HG02981 (cell line): ENCODE results near the gene KLC4.
"Not testable (repeated sequence)": the region's sequence is repeated elsewhere in the genome, so short reads cannot be mapped to it uniquely, and the experiment has no call there.

Experiments used
- ATAC-seq: cut with Tn5 transposase; IDR thresholded peaks from one replicate; pipeline ENCODE4 v1.9.1; 2021; ENCODE audit warnings: mild to moderate bottlenecking, moderate library complexity; ENCODE audit not compliant: unreplicated experiment

KLC4 gene

GRCh38 chr6:43090559-43090956 is 31.1 kb downstream of the KLC4 start:
- no peak for ATAC-seq

GRCh38 chr6:43091020-43091419 is 31.6 kb downstream of the KLC4 start:
- no peak for ATAC-seq

DNA sequence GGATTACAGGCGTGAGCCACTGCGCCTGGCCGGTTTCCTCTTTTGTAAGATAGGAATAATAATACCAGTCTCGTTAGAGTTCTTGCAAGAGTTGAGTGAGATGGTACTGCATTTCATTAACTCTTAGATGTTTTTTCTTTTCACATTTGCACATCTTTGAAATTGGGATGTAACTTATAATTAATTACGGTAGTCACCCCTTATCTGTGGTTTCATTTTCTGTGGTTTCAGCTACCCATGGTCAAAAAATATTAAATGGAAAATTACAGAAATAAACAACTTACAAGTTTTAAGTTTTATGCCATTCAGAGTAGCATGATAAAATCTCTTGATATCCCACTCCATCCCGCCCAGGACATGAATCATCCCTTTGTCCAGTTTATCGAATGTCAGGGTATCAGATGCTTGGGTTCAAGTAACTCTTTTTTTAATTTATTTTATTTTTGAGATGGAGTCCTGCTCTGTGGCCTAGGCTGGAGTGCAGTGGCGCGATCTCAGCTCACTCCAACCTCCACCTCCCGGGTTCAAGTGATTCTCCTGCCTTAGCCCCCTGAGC is 32.1 kb downstream of the KLC4 start:
- no peak for ATAC-seq

DNA sequence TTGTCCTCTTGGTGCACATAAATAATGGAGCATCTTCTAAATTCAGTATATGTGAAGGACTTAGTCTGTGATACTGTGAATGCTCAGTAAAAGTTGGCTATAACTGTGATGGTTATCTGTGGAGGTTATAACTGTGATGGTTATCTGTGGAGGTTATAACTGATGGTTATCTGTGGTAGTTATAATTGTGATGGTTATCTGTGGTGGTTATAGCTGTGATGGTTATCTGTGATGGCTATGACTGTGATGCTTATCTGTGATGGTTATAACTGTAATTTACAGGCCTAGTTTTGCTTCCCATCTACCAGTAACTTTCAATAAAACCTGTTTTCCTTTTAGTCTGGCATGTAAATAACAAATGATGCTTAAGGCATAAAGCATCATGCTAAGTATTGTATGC is 33.2 kb downstream of the KLC4 start:
- no peak for ATAC-seq

DNA sequence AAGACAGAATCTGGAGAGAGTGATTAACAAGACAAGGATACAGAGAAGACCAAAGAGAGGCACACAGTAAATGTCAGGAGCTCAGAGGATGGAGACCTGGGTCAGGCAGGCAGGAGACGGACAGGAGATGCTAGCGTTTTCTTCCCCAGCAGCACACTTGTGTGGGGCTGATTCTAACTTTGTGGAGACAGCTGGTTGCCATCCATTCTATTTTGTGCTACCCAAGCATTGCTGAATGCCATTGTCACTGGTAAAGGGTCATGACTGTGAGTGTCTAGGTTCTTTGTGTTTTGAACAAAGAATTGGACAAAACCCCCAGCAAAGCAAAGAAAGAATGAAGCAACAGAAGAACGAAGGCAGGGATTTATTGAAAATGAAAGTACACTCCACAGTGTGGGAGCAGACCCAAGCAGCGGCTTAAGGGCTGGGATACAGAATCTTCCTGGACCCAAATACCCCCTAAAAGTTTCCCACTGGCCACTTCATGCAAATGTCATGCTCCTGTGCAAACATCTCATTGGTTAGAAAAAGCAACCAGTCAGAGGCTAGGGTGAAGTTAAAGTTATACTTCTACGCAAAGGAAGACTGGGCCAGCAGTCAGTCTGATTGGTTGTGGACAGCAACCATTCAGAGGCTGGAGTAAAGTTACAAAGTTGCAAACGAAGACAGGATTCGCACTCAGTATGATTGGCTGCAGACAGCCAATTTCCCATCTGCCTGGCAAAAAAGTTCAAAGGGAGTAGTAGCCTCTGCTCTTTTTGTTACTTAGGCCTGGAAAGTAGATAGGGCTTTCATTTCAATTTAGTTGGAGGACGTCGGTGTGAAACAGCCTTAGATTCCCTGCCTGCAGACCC is 34.2 kb downstream of the KLC4 start:
- ATAC-seq: no peak

GRCh38 chr6:43095939-43096338 is 36.5 kb downstream of the KLC4 start:
- ATAC-seq: no peak

DNA sequence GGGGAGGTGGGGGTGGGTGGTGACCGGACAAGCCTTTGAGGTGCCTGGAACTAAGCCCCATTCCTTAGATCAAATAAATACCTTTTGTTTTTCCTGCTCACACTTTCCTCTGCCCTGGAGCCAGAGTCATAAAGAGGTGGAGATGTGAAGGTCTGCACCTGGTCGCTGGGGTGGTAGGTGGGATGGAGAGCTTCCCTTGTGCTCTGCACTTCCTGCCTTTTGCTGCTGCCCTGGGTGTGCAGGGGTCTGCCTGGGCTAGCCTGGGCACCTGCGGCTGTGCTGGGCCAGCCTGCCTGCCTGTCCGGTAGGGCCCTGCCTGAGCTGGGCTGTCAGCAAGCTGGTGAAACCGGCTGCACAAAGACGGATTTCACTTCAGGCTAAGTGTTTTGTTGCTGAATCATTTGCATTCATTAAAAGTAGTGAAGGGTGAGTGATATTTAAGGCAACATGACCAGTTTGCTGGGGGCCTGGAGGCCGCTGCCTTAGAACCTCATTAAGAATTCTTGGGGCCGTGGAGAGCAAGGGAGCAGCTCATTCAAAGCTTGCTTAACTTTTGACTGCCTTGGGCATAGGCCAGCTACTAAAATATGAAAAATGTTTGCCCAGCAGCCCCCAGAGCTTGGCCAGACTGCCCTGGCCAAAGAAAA is 37.1 kb downstream of the KLC4 start:
- ATAC-seq: no peak

GRCh38 chr6:43097098-43097489 is 37.7 kb downstream of the KLC4 start:
- no peak for ATAC-seq

DNA sequence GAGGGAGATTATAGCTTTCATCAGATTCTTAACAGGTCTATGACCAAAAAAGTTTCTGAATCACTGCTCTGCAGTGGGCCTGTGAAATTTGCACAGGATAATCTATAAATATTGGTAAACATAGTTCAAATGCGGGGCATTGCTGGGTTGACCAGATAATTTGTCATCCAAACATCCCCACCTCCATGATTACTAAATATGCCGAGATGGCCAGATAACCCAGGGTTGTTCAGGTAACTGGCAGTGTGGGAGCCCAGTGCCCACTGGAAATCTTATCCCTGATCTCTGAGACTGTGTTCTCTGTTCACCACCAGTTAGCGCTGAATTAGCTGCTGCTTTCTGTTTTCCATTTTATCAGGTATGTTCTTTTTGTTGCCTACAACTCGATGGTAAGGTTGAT is 38.1 kb downstream of the KLC4 start:
- no peak for ATAC-seq

- ATAC-seq: no peak
Measured at GRCh38 chr6:43101497-43101896, 42.1 kb downstream of the KLC4 start.

DNA sequence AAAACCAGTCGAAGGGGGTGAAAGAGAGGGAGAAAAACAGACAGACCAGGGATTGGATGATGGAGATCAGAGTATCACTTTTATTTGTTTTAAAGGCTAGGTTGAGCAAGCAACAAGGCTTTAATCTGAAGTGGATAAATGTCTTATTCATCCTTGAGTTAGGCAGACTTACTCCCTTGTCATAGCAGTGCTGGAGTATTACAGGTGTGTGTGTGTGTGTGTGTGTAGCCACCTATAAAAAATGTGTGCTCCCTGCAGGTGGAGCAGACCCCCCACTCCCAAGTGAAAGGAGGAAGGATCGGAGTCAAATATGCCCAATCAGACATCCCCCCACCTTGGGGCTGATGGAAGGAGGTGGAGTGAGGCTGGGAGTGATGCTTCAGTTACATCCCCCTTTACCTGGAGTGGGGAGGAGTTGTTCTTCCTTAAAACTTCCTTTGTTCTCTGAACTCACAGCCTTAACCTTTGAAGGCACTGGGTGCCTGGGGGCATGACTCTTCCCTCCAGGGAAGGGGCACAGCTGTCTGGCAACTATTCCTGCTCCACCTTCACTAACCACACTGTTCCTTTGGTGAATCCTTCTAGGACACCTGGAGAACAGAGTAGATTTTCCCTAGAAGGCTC is 43.9 kb downstream of the KLC4 start:
- no peak for ATAC-seq

DNA sequence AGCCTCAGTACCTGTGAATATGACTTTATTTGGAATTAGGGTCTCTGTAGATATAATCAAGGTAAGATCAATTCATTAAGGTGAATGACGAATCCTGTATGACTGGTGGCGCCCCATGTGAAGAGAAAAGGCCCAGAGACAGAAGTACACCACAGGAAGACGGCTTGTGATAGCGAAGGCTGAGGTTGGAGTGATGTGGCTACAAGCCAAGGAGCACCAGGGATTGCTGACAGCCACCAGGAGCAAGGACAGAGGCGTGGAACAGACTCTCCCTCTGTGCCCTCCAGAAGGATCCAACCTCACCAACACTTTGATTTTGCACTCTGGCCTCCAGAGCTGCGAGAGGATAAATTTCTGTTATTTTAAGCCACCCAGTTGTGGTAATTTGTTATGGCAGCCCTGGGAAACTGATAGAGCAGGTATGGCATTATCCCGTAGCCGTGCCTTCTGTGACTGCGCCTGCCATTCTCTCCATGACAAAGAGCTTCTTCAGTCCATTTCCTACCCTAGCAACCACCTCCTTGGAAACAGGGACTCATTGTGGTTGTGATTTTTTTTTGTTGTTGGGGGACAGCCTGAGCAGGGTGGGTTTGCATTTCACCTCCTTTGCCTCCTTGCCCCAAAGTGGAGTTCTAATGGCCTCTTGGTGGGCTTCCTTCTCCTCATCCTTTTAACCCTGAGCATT is 46.2 kb downstream of the KLC4 start:
- ATAC-seq: no peak

- ATAC-seq: no peak
Measured at GRCh38 chr6:43107344-43108062, 48.1 kb downstream of the KLC4 start.

GRCh38 chr6:43113431-43114260 is 54.2 kb downstream of the KLC4 start:
- ATAC-seq: no peak

- no peak for ATAC-seq
Measured at GRCh38 chr6:43115365-43115764, 55.9 kb downstream of the KLC4 start.

- ATAC-seq: not testable (repeated sequence)
Measured at GRCh38 chr6:43117466-43117865, 58.0 kb downstream of the KLC4 start.

GRCh38 chr6:43119482-43119881 is 60.1 kb downstream of the KLC4 start:
- ATAC-seq: no peak

DNA sequence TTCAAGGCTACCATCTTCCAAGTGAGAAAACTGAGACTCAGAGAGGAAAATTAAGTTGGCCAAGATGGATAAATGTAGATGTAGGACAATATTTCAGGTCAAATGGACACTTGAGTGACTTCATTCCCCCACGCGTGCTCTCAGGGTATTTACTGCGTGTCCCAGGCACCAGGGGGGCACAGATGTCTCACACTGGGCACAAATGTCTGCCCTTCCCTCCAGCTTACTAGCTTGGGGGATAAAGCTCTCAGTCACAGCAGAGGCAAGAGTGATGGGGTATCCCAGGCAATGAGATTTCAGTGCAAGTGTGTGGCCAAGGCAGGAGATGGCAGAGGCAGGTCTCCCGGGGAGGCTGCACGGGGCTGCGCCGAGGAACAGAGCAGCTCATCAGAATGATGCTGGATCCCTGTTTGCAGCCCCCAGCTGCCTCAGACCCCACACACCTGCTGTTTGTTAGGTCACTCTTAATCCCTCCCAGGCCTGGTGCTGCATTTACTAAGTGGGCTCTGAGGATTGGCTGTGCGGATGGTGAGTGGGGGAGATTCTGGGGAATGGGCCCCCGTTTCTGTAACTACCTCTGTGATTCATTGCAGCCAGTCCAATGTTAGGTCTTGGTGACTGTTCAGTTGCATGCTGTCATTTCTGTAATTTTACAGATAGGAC is 60.8 kb downstream of the KLC4 start:
- ATAC-seq: no peak
